ENCODE results near the gene ZNF625. TPM values are rescaled to one million over a fixed set of nuclear protein-coding genes. Genes with fewer than 3 reads are reported as not detected.

Gene ZNF625
- 1 to 10 TPM; 2.8 to 3.5 TPM for total RNA-seq

- Mint-ChIP-seq H3K27ac (peak within 1 kb of the TSS; percentile 59), H3K36me3 (ENCODE audit: low read depth) (peaks cover 2% of the 10 kb centered on the region), H3K4me1 (ENCODE audit: low read depth) (peaks cover 13% of the 10 kb centered on the region), H3K4me3 (peak within 1 kb of the TSS; percentile 86), H3K9me3 (no peaks in the 10 kb centered on the region), H3K27me3 (ENCODE audit: low read depth) (peaks cover 2% of the 10 kb centered on the region)
- CTCF ChIA-PET: interaction anchor here (0.6 to 1.4 kb wide), 6 partner anchors 16 to 1050 kb away, joined by 3 to 4 read pairs (median 3); partner anchors contain the start of gene ZNF20
- intact Hi-C loops (cut with micrococcal nuclease): no loop called here
- peak; percentile 74 for DNase-seq
Measured at GRCh38 chr19:12156223-12157058, at the start of gene ZNF625. Gene ZNF625, minus strand, starts transcription at chr19:12156734. Its CDS starts 176 bp downstream, at chr19:12156558.

- no peaks in the 10 kb centered on the region for H3K27me3 Mint-ChIP-seq (ENCODE audit: low read depth)
- intact Hi-C loops (cut with micrococcal nuclease): no loop called here
- H3K36me3 Mint-ChIP-seq (ENCODE audit: low read depth): peaks cover 31% of the 10 kb centered on the region
- no peak overlapping the region for H3K27ac Mint-ChIP-seq
- H3K4me1 Mint-ChIP-seq (ENCODE audit: low read depth): peaks cover 11% of the 10 kb centered on the region
- H3K9me3 Mint-ChIP-seq: peaks cover 33% of the 10 kb centered on the region
- CTCF ChIA-PET: no interaction called here
- no peak overlapping the region for H3K4me3 Mint-ChIP-seq
- no peak for DNase-seq
Measured at GRCh38 chr19:12205296-12205695, 48.8 kb upstream of the ZNF625 start.

DNA sequence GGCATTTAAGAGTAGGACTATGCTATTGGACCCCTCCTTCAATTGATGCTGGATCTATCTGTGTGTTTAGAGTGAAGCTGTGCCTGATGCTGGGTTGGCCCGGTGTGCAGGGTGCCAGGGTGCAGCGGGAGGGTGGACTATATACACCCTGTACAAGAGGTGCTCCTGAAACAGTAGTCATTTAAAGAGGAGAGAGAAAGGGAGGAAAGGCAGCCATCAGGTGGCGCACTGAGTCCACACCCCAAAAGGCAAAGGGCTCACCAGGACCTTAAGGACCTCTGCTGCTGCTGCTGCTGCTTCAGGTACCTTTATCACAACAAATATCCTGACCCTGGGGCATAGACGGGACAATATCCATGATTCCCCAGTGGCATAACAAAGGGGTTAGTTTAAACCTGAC lies 45.7 kb upstream of the ZNF625 start:
- Mint-ChIP-seq H3K27ac (no peak overlapping the region), H3K4me1 (ENCODE audit: low read depth) (peaks cover 22% of the 10 kb centered on the region), H3K27me3 (ENCODE audit: low read depth) (no peaks in the 10 kb centered on the region), H3K9me3 (peaks cover 24% of the 10 kb centered on the region), H3K4me3 (no peak overlapping the region), H3K36me3 (ENCODE audit: low read depth) (peaks cover 20% of the 10 kb centered on the region)
- intact Hi-C loops (cut with micrococcal nuclease): loop anchor here (1.0 to 5.0 kb wide), 6 partner anchors 130 to 362 kb away; partner anchors contain the start of genes ZNF442 and ZNF563
- DNase-seq: peak; percentile 84
- CTCF ChIA-PET: no interaction called here

DNA sequence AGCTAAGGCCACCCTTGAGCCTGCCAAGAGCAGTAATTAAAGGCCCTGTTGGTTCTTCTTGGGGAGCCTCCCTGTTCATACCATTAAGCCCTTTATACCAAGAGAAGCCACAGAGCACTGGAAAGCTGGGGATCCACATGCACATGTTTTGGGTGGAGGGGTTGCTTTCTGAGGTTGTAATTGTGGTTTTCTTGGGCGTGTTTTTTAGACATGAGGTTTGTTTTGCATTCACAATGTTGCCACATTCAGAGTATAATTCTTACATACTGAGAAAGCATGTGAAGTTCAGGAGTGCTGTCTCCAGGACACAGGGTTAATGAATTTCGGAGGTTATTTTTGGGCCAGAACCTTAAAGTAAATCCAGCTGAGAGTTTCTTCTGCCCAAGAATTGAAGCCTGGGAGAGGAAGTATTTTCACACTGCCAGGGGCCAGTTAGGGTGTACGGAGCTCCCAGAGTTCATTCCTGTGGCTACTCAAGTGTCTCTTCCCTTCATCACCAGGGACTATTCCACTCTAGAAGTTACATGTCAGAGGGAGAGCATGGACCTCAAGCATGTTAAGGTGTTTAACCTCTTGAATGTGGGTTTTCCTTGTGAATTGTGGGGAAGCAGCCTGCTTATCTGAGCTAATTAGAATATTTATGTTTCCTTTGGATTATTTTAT lies 43.4 kb upstream of the ZNF625 start:
- DNase-seq: no peak
- H3K4me3 Mint-ChIP-seq: no peak overlapping the region
- CTCF ChIA-PET: interaction anchor here (0.7 kb wide), 1 partner anchor 166 kb away, joined by 3 read pairs; the partner anchor contains the start of gene ZNF442
- intact Hi-C loops (cut with micrococcal nuclease): loop anchor here (5.0 to 10.0 kb wide), 3 partner anchors 132 to 465 kb away; partner anchors contain the start of genes MAN2B1, WDR83 and ZNF563
- H3K27me3 Mint-ChIP-seq (ENCODE audit: low read depth): no peaks in the 10 kb centered on the region
- H3K9me3 Mint-ChIP-seq: peaks cover 31% of the 10 kb centered on the region
- H3K36me3 Mint-ChIP-seq (ENCODE audit: low read depth): peaks cover 21% of the 10 kb centered on the region
- peaks cover 31% of the 10 kb centered on the region for H3K4me1 Mint-ChIP-seq (ENCODE audit: low read depth)
- no peak overlapping the region for H3K27ac Mint-ChIP-seq

GRCh38 chr19:12198136-12198535 lies 41.6 kb upstream of the ZNF625 start:
- H3K36me3 Mint-ChIP-seq (ENCODE audit: low read depth): peaks cover 33% of the 10 kb centered on the region
- CTCF ChIA-PET: interaction anchor here (0.7 kb wide), 1 partner anchor 9 kb away, joined by 4 read pairs; no protein-coding TSS in a partner anchor
- no peak overlapping the region for H3K4me3 Mint-ChIP-seq
- no peaks in the 10 kb centered on the region for H3K27me3 Mint-ChIP-seq (ENCODE audit: low read depth)
- H3K4me1 Mint-ChIP-seq (ENCODE audit: low read depth): peaks cover 34% of the 10 kb centered on the region
- no peak for DNase-seq
- H3K9me3 Mint-ChIP-seq: peaks cover 36% of the 10 kb centered on the region
- intact Hi-C loops (cut with micrococcal nuclease): loop anchor here (10.0 kb wide), 1 partner anchor 467 kb away; the partner anchor contains the start of genes MAN2B1 and WDR83
- H3K27ac Mint-ChIP-seq: no peak overlapping the region

DNA sequence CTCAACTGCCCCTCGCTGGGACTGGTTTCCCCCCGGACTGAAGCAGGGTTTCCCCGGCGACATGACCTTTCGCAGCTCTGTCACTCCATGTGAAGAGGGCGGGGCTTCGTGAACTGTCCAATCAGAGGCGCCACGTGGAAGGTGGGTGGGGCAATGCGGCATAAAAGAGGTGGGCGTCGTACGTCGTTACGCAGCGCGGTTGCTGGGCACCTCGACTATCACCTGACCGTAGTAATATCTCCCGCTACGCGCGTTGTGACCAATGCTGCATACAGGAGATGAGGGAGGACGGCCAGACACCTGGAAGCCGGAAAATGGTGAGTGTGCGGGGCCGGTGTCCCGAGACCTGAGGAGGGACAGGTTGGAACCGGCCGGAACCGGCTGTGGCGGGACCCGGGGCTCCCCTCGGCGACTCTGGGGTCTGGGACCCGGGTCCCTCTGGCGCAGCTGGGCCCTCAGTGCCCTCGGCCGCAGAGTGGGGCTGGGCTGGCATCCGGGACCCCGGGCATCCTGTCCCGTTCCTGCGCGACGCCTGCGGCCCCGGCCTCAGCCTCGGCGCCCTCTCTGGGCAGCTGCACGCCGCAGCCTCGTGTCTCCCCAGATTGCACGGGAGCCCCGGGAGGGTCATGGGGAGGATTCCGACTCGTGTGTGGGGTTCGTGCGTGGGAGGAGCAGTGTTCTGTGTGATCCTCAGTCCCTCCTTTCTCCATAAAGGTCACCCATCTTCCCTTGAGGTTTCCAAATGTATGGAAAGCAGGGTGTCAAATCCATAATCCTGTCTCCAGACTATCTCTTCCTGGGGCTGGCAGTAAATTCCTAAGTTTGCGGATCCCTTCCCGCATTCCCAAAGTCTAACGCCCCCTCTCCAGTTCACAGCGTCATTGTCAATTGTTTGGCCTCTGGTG lies 38.5 kb upstream of the ZNF625 start:
- peaks cover 53% of the 10 kb centered on the region for H3K36me3 Mint-ChIP-seq (ENCODE audit: low read depth)
- DNase-seq: peak; percentile 86
- peak overlapping the region; percentile 80 for H3K4me3 Mint-ChIP-seq
- no peaks in the 10 kb centered on the region for H3K27me3 Mint-ChIP-seq (ENCODE audit: low read depth)
- H3K27ac Mint-ChIP-seq: peak overlapping the region; percentile 59
- intact Hi-C loops (cut with micrococcal nuclease): loop anchor here (10.0 kb wide), 1 partner anchor 470 kb away; the partner anchor contains the start of genes MAN2B1 and WDR83
- CTCF ChIA-PET: no interaction called here
- peaks cover 49% of the 10 kb centered on the region for H3K9me3 Mint-ChIP-seq
- H3K4me1 Mint-ChIP-seq (ENCODE audit: low read depth): peaks cover 24% of the 10 kb centered on the region

DNA sequence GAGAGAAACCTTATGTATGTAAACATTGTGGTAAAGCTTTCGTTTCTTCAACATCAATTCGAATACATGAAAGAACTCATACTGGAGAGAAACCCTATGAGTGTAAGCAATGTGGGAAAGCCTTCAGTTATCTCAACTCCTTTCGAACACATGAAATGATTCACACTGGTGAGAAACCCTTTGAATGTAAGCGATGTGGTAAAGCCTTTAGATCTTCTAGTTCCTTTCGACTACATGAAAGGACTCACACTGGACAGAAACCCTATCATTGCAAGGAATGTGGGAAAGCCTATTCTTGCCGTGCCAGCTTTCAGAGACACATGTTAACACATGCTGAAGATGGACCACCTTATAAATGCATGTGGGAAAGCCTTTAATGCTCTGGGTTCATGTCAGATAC lies 31.1 kb upstream of the ZNF625 start:
- no peak for DNase-seq
- Mint-ChIP-seq H3K9me3 (peaks cover 66% of the 10 kb centered on the region), H3K4me3 (no peak overlapping the region), H3K27ac (no peak overlapping the region), H3K36me3 (ENCODE audit: low read depth) (peaks cover 91% of the 10 kb centered on the region), H3K27me3 (ENCODE audit: low read depth) (no peaks in the 10 kb centered on the region), H3K4me1 (ENCODE audit: low read depth) (peaks cover 3% of the 10 kb centered on the region)
- CTCF ChIA-PET: interaction anchor here (0.6 kb wide), 1 partner anchor 212 kb away, joined by 3 read pairs; no protein-coding TSS in a partner anchor
- intact Hi-C loops (cut with micrococcal nuclease): no loop called here

GRCh38 chr19:12180377-12180776 lies 23.8 kb upstream of the ZNF625 start:
- intact Hi-C loops (cut with micrococcal nuclease): no loop called here
- CTCF ChIA-PET: no interaction called here
- Mint-ChIP-seq H3K4me3 (no peak overlapping the region), H3K27me3 (ENCODE audit: low read depth) (no peaks in the 10 kb centered on the region), H3K27ac (no peak overlapping the region), H3K36me3 (ENCODE audit: low read depth) (peaks cover 90% of the 10 kb centered on the region), H3K9me3 (peaks cover 49% of the 10 kb centered on the region), H3K4me1 (ENCODE audit: low read depth) (peaks cover 14% of the 10 kb centered on the region)
- no peak for DNase-seq

GRCh38 chr19:12166626-12167025 lies 10.1 kb upstream of the ZNF625 start:
- Mint-ChIP-seq H3K9me3 (no peaks in the 10 kb centered on the region), H3K36me3 (ENCODE audit: low read depth) (peaks cover 13% of the 10 kb centered on the region), H3K4me1 (ENCODE audit: low read depth) (peaks cover 44% of the 10 kb centered on the region), H3K27me3 (ENCODE audit: low read depth) (no peaks in the 10 kb centered on the region), H3K4me3 (no peak overlapping the region), H3K27ac (peak overlapping the region; percentile 21)
- no peak for DNase-seq
- intact Hi-C loops (cut with micrococcal nuclease): no loop called here
- CTCF ChIA-PET: no interaction called here

GRCh38 chr19:12163826-12164225 lies 7.3 kb upstream of the ZNF625 start:
- intact Hi-C loops (cut with micrococcal nuclease): loop anchor here (2.0 kb wide), 3 partner anchors 169 to 447 kb away; partner anchors contain the start of genes ZNF490, ZNF563 and ZNF791
- CTCF ChIA-PET: interaction anchor here (0.6 to 1.2 kb wide), 2 partner anchors 149 to 366 kb away, joined by 3 read pairs; no protein-coding TSS in a partner anchor
- no peaks in the 10 kb centered on the region for H3K36me3 Mint-ChIP-seq (ENCODE audit: low read depth)
- peaks cover 43% of the 10 kb centered on the region for H3K4me1 Mint-ChIP-seq (ENCODE audit: low read depth)
- H3K27ac Mint-ChIP-seq: peak overlapping the region; percentile 88
- peak overlapping the region; percentile 90 for H3K4me3 Mint-ChIP-seq
- H3K27me3 Mint-ChIP-seq (ENCODE audit: low read depth): no peaks in the 10 kb centered on the region
- DNase-seq: no peak
- no peaks in the 10 kb centered on the region for H3K9me3 Mint-ChIP-seq
